Bladder microvascular endothelial cell (primary cell): ENCODE results near the gene SAG. TPM values are rescaled to one million over a fixed set of nuclear protein-coding genes. Genes with fewer than 3 reads are reported as not detected.

Source experiments
- total RNA-seq: library from RNA; depleted of rRNA; stranded (reverse); fragments of >200 nt; gene quantifications from 2 replicates; pipeline ENCODE4 v1.2.3, GENCODE V29; 2014

Gene SAG
- not detected in 2 replicates for total RNA-seq

DNA sequence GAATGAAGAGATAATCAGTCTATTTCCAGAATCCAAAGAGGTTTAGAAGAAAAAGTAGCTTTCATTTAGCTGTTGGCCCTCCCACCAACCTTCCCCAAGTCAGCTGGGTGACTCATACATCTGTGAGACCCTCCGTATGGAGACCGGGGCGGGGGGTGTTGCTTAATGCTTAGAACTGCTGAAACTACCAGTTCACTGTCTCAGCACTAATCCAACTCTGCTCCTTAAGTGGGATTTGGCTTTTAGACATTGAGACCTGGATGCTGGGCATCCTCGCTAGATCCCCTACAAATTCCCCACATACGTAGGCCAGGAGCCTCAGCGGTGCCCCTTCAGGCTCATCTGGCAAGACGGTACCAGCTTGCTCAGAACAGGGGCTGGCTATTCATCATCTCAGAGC is at the start of gene SAG:
SAG (plus strand) TSS at position 252 of the 400 bp plus-strand sequence. CDS start 1,374 bp downstream, outside the sequence.

DNA sequence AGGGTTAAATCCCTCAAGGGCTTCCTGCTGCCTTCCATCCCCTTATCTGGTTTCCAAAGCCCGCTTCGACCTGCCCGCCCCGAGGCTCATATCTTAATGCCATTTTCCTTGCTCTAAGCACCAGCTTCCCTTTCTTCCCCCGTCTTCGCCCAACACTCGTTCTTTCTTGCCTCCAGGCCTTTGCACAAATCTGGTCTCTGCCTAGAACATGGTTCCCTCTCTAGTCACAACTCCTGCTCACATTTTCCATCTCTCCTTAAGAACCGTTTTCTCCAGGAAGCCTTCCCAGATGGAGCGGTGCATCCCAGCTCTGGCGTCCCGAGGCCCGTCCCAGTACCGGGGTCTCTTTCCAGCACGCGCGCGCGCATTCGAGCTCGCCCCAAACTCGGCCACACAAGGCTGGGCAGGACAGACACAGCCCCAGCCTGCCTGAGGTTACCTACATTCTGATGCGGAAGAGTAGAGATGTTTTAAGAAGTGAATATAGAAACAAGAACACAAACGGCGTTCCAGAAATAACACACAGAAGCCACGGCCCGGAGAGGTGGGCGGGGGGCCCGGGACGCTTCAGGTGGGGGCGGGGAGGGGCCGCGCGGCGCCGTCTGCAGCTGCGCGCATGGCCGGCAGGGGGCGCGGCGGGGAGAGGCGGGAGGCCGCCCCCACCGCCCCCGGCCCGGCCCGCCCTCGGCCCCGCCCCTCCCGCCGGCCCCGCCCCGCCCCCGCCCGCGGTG is 46.3 kb downstream of the SAG start, which contains the start of gene DGKD:
DGKD (plus strand) TSS at position 726 of the 731 bp plus-strand sequence. CDS start 25 bp downstream, outside the sequence.

Other genes starting within 250 kb of the SAG start
- gene INPP5D, start 247.5 kb upstream of the SAG start, total RNA-seq = 15.9 and 37.7 TPM in 2 replicates
- 23.8 and 47.1 TPM in 2 replicates for gene ATG16L1, start 56.1 kb upstream of the SAG start, total RNA-seq
- gene DGKD, start 46.7 kb downstream of the SAG start, total RNA-seq = 22.0 and 22.8 TPM in 2 replicates